ENCODE measurements around the gene TRPM4. TPM values are rescaled to one million over a fixed set of nuclear protein-coding genes. Genes with fewer than 3 reads are reported as not detected.
"Not testable (repeated sequence)": the region's sequence is repeated elsewhere in the genome, so short reads cannot be mapped to it uniquely, and the experiment has no call there.

Gene TRPM4
- total and polyA plus RNA-seq, 4 donors, result 8.1 to 31.2 (median 13.2) TPM

DNA sequence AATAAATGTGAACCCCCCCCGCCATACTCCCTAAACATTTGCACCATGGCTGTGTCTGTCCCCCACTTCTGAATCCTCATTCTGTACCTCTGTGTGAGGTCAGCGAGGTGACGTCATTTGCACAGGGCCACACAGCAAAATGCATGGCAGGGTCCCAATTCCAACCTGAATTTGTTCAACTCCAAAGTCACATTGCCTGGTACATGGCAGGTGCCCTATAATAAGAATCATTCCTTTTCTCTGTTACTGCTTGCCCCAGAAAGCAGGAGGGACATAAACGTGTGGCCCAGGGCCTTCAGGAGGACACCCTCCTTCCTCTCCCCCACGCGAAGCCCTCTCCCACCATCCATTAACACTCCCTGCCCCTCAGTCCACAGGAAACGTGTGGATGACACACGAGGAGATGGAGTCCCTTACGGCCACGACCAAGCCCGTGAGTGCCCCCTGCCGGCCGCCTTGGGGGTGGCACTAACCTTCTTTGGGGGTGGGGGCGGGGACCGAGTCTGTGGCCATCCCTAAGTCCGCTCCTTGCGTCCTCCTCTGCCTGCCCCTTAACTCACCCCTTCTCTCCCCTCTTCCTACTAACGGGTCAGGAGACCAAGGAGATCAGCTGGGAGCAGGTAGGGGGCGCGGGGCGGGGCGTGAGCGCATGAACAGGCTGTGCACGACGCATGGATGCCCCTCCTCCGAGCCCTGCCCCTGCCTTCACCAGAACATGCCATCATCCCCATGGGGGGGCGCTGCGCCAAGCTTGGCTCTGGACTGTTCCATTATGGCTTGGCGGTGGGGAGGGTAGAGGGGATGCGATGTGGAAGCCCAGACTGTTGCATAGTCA, 11.8 kb upstream of the TRPM4 start:
- no peaks in the 10 kb centered on the region for H3K9me3 ChIP-seq (ENCODE audit: control insufficient read depth in 4 of 4, low read length in 3 of 4)
- no peak overlapping the region for H3K27ac ChIP-seq (ENCODE audit: low read depth in 1 of 2, low read length in 2 of 2)
- peak; percentile 81 to 85 for TF ChIP-seq RAD21 (IDR thresholded peaks at IDR 0.05)
- TF ChIP-seq CTCF (IDR thresholded peaks at IDR 0.05; ENCODE audit: low read depth, low read length, missing input control), result peak; percentile 76
- TF ChIP-seq SP1 (IDR thresholded peaks at IDR 0.05), result no peak
- TF ChIP-seq, protein P1, sequence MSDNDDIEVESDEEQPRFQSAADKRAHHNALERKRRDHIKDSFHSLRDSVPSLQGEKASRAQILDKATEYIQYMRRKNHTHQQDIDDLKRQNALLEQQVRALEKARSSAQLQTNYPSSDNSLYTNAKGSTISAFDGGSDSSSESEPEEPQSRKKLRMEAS (IDR thresholded peaks at IDR 0.05), result no peak
- TF ChIP-seq, protein P2, sequence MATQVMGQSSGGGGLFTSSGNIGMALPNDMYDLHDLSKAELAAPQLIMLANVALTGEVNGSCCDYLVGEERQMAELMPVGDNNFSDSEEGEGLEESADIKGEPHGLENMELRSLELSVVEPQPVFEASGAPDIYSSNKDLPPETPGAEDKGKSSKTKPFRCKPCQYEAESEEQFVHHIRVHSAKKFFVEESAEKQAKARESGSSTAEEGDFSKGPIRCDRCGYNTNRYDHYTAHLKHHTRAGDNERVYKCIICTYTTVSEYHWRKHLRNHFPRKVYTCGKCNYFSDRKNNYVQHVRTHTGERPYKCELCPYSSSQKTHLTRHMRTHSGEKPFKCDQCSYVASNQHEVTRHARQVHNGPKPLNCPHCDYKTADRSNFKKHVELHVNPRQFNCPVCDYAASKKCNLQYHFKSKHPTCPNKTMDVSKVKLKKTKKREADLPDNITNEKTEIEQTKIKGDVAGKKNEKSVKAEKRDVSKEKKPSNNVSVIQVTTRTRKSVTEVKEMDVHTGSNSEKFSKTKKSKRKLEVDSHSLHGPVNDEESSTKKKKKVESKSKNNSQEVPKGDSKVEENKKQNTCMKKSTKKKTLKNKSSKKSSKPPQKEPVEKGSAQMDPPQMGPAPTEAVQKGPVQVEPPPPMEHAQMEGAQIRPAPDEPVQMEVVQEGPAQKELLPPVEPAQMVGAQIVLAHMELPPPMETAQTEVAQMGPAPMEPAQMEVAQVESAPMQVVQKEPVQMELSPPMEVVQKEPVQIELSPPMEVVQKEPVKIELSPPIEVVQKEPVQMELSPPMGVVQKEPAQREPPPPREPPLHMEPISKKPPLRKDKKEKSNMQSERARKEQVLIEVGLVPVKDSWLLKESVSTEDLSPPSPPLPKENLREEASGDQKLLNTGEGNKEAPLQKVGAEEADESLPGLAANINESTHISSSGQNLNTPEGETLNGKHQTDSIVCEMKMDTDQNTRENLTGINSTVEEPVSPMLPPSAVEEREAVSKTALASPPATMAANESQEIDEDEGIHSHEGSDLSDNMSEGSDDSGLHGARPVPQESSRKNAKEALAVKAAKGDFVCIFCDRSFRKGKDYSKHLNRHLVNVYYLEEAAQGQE (IDR thresholded peaks at IDR 0.05), result no peak
- peak in 1 of 2 donors; percentile 31 for TF ChIP-seq RXRA (IDR thresholded peaks at IDR 0.05)
- no peak for TF ChIP-seq ATF3 (IDR thresholded peaks at IDR 0.05)
- H3K4me1 ChIP-seq (ENCODE audit: control insufficient read depth in 4 of 4, insufficient read depth in 4 of 4, low read length in 3 of 4), result peaks cover 0 to 24% (median 16%) of the 10 kb centered on the region in 4 donors
- H3K27me3 ChIP-seq (ENCODE audit: control insufficient read depth in 4 of 4, insufficient read depth in 4 of 4, low read length in 3 of 4), result peaks cover 0 to 4% (median 0%) of the 10 kb centered on the region in 4 donors
- WGBS, result 12% methylated on average over 30 of the region's 30 CpGs
- no peaks in the 10 kb centered on the region for H3K36me3 ChIP-seq (ENCODE audit: control insufficient read depth in 4 of 4, insufficient read depth in 3 of 4, low read depth in 1 of 4, low read length in 3 of 4)
- DNase-seq (ENCODE audit: low spot score), result peak; percentile 89
- no peak overlapping the region for H3K4me3 ChIP-seq (ENCODE audit: low read depth in 1 of 3, low read length in 3 of 3)
- H3K9ac ChIP-seq (ENCODE audit: low read depth in 1 of 2, low read length in 2 of 2), result no peak overlapping the region

DNA sequence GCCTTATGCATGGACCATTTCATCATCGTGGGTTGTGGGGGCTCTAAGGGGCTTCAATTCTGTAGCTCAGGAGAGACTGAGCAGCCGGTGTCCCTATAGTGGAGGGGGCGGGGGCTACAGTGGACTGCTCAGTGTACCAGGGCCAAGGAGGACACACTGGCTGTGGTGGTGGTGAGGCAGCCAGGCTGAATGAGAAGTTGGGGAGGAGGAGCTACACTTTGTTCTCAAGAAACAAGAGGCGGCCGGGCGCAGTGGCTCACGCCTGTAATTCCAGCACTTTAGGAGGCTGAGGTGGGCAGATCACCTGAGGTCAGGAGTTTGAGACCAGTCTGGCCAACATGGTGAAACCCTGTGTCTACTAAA, 11.2 kb upstream of the TRPM4 start:
- H3K36me3 ChIP-seq (ENCODE audit: control insufficient read depth in 4 of 4, insufficient read depth in 3 of 4, low read depth in 1 of 4, low read length in 3 of 4); H3K27ac ChIP-seq (ENCODE audit: low read depth in 1 of 2, low read length in 2 of 2); H3K27me3 ChIP-seq (ENCODE audit: control insufficient read depth in 4 of 4, insufficient read depth in 4 of 4, low read length in 3 of 4); H3K4me3 ChIP-seq (ENCODE audit: low read depth in 1 of 3, low read length in 3 of 3); H3K9ac ChIP-seq (ENCODE audit: low read depth in 1 of 2, low read length in 2 of 2); DNase-seq (ENCODE audit: low spot score); H3K9me3 ChIP-seq (ENCODE audit: control insufficient read depth in 4 of 4, low read length in 3 of 4): not testable (repeated sequence)
- H3K4me1 ChIP-seq (ENCODE audit: control insufficient read depth in 4 of 4, insufficient read depth in 4 of 4, low read length in 3 of 4), result peaks cover 0 to 29% (median 20%) of the 10 kb centered on the region in 4 donors
- WGBS, result 56% methylated on average over 7 of the region's 7 CpGs

- Histone ChIP-seq H3K9me3 (ENCODE audit: control insufficient read depth in 4 of 4, low read length in 3 of 4) (no peaks in the 10 kb centered on the region), H3K27me3 (ENCODE audit: control insufficient read depth in 4 of 4, insufficient read depth in 4 of 4, low read length in 3 of 4) (no peaks in the 10 kb centered on the region), H3K36me3 (ENCODE audit: control insufficient read depth in 4 of 4, insufficient read depth in 3 of 4, low read depth in 1 of 4, low read length in 3 of 4) (no peaks in the 10 kb centered on the region), H3K4me1 (ENCODE audit: control insufficient read depth in 4 of 4, insufficient read depth in 4 of 4, low read length in 3 of 4) (peaks cover 0 to 29% (median 17%) of the 10 kb centered on the region in 4 donors), H3K9ac (ENCODE audit: low read depth in 1 of 2, low read length in 2 of 2) (no peak overlapping the region), H3K27ac (ENCODE audit: low read depth in 1 of 2, low read length in 2 of 2) (peak overlapping the region in 1 of 2 donors; percentile 9), H3K4me3 (ENCODE audit: low read depth in 1 of 3, low read length in 3 of 3) (no peak overlapping the region)
- WGBS, result 76% methylated on average over 11 of the region's 11 CpGs
- DNase-seq (ENCODE audit: low spot score), result no peak
- peak; percentile 93 for TF ChIP-seq NR2F2 (IDR thresholded peaks at IDR 0.05)
- no peak for TF ChIP-seq RXRA (IDR thresholded peaks at IDR 0.05)
These were observed 9.4 kb upstream of the TRPM4 start for GRCh38 chr19:49148044-49148682.

Measured in liver (tissue), 9 donors.